Stimulated activated CD8-positive, alpha-beta memory T cell treated with anti-CD3 and anti-CD28 coated beads, Interleukin-12 subunit alpha, Interleukin-12 subunit beta, amount 100 ng/mL, for 1 hour (primary cell): ENCODE results near the gene VAMP2.
A peak's percentile ranks its signal among the peaks of the same experiment; 100 is the strongest.

Experiments
- DNase-seq: peaks from one replicate; pipeline ENCODE4 v3.0.0-alpha.2; 2020; ENCODE audit warnings: low read depth

VAMP2 gene

DNA sequence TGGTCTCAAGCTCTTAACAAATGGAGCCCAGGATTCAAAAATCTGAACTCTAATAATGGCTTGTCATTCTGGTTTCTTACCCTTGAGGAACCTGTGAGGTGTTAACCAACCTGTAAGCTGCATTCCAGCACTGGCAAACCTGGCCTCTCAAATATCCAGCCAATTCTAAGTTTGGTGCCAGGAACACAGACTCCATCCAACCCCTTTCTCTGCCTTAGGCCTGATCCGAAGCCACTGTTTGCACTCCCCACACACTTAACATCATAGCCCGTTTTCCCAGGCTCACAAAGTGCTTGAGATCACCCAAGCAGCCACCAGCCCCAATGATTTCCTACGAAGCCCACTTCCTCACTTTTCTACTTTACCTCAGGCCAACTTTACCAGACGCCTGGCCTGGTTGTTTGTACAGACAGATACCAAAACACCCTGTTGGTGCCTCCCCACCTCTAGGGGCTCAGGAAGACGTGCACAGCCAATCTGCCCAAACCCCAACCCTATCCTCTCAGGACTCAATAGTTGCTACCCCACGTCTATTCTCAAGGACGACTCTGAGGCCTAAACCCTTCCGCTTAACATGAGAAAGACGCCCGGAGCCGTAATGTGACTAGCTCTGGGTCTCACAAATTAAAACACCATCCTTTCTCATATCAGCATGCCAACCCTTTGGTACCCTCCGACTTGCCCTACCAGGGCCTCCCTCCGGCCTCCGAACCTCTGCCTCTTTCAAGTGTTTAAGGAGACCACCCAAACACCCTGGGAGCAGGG lies 7.3 kb downstream of the VAMP2 start:
- no peak for DNase-seq

DNA sequence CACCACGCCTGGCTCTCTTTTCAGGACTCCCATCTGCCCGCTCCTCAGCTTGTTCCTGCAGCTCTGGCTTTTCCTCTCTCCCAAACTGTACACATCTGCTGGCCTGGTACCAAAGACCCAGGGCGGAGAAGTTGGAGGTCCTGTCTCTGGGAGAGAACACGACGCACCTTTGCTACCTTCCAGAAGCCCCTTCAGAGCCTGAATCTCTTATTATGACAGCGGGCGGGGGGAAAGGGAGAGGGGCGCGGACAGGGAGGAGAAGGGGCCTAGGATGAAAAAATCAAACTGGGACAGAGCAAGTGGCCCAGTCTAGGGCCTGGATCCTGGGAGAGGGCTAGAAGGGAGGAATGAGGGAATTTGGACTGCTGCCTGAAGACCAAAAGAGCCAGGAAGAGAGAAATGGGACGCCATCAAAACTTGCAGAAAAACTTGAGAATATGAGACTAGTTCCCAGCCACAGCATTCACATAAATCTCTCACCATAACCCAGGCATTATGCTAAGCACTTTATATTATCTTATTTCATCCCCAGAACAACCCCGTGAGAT lies 8.1 kb downstream of the VAMP2 start:
- DNase-seq = no peak

DNA sequence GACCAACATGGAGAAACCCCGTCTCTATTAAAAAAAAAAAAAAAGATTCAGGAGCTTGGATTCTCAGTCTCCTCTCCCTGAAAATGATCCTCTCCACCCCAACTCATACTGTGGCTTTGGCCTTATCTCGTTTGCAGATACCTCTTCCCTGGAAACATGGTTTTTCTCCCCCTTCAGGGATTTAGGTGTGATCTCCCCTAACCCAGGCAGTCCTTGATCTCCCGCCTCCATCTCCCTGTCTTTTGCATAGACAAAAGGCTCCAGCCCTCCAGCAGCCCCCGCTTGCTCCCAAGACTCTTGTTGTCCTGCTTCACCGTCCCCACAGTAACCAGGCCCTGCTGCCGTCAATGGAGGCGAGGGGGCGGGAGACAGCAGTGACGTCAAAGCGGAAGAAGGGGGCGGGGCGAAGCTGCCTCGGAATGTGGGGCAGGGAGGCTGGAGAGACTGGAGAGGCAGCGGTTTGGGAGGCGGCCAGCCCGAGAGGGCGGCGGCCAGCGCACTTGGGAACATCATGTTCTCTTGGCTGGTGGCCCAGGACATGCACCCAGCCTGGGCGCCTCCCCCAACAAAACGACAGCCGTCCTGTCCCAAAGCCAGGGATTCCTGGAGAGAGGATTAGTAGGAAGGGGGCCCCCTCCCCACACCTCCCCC lies 8.7 kb downstream of the VAMP2 start:
- peak; percentile 82 for DNase-seq

DNA sequence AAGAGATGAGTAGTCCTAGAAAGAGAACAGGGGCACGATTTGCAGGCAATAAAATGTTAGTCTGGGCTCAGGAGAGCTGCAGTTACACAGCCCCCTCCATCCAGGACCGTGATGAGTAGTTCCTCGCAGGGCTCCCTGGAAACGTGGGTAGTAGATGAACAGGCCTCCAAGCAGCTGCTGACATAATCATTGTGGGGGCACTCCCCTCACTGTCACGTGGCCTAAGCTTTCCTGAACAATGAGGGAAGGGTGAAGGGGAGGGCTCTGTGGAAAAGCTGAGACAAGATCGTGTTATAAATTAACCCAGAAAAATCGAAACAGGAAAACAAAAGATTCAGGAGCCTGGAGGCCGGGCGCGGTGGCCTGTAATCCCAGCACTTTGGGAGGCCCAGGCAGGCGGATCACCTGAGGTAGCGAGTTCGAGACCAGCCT lies 9.2 kb downstream of the VAMP2 start:
- no peak for DNase-seq

DNA sequence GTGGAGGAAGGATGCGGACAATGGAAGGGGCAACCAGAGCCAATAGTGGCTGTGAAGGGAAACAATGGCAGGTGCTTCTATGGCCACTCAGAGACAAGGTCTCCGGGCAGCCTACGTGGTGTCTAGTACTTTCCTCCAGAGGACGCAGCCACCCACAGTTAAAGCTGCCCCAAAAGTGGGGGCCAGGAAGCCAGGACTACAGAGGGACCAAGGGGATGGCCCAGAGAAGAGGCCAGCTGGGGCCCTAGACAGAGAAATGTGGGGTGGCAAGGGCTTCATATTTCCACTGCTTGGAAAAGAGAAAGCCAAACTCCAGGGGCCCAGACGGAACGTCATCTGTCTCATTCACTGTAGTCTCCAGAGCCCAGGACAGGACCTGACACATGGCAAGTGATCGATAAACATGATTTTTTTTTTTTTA lies 9.7 kb downstream of the VAMP2 start:
- DNase-seq = no peak

DNA sequence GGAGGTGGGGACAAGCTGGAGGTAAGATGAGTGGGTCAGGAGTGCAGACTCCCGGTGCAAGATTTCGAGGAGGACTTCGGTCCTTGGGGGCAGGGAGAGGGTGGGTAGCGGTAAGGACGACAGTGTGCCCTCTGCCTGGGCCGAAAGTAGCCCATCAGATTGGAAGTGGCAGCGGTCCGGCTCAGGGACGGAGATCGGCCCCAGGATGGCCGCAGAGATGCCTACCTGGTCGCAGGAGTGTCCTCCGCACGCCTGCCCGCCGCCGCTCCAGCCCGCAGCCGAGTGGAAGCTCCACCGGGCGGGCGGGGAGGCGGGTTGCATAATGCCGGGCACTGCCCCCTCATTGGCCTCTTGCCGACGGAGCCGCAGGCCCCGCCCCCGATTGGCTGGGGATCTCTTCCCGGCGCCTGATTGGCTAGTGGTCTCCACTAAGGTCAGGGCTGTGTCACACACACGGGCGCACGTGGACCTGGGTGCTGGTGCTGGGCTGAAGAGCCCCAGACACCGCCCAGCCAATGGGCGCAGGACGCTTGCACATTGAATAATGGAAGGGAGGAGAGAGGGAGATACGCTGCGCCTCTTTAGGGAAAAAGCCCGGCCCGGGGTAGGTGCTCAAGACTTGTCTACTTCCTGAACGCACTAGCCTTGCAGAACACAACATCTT lies 10.5 kb downstream of the VAMP2 start, which contains the start of gene PER1:
PER1 (minus strand) TSS at position 293 of the 664 bp plus-strand sequence. CDS start 1,698 bp downstream, outside the sequence.
- peak; percentile 68 for DNase-seq

DNA sequence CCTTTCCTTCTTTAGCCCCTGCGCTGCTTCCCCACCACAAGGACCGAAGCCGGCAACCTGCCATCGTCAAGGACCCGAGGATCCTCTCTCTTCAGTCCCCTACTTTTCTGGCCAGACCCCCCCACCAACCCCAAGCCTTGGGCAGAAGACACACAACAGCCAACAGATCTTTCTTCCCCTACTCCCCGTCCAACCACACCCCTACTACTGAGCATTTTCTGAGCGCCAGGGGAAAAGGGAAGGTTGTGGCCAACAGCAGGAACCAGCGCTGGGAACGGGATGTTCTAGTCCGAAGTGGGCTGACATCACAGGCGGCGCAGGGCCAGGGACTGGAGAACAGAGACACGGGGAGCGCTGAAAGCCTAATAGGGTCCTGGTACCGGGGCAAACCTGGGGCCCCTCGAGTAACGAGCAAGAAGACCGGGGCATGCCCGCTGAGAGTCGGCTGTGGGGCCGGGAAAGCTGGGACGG lies 11.1 kb downstream of the VAMP2 start:
- no peak for DNase-seq

DNA sequence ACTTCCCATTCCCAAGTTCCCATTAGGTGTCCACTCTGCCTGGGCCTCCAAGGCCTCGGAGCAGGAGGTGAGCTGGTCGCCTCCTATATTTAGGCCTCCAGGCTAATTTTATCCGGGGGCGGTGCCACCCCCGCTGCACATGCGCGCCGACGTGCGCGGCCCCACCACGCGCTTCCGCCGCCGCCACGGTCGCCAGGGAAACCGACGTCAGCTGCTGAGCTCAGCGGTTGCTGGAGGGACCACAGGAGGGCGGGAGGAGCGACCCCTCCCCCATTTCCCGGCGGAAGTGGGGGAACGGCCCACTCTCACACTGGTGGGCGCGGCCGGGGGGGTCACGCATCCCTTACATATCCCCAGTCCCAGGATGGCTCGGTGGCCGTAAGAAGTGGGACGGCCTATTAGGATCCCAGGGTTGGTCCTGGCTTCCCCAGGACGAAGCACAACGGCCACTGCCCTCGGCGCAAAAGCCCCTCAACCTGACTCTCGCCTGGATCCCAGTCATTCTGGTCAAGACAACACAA lies 11.6 kb downstream of the VAMP2 start:
- peak; percentile 85 for DNase-seq

DNA sequence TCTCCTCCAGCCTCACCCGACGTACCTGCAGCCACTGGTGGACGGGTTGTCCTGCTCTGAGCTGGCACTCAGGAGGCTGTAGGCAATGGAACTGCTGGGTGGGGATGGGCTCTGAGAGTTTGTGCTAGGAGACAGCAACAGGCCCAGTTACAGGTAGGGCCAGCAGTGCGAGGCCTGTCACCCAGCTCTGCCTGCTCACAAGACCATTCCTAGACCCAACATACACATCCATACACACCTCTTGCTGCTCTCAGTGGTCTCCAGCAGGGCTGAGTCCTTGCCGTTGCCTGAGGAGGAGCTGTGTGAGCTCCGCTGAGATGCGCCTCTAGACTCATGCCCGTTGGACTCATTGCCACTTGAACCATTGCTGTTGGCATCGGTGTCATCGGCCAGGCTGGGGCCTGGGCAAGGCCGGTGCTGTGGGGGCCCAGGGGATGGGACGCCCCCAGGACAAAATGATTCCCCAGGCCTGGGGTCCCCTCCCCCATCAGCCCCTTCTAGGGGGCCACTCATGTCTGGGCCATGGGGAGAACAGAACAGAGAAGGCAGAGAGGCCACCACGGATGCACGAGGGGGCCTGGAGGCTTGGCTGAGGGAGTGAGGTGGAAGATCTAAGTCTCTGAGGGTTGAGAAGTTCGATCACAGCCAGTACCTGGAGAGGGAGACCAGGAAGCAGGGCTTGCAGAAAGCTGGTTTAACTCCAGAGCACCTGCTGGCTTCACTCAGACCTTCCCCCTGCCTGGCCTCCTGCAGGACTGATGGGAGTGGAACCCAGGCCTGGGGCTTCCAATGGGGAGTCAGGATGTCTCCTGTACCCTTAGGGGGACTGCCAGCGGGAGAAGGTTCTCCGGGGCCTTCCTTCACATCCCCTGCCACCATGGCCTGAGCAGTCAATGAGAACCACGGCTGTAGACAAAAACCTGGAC lies 12.3 kb downstream of the VAMP2 start:
- DNase-seq = no peak

DNA sequence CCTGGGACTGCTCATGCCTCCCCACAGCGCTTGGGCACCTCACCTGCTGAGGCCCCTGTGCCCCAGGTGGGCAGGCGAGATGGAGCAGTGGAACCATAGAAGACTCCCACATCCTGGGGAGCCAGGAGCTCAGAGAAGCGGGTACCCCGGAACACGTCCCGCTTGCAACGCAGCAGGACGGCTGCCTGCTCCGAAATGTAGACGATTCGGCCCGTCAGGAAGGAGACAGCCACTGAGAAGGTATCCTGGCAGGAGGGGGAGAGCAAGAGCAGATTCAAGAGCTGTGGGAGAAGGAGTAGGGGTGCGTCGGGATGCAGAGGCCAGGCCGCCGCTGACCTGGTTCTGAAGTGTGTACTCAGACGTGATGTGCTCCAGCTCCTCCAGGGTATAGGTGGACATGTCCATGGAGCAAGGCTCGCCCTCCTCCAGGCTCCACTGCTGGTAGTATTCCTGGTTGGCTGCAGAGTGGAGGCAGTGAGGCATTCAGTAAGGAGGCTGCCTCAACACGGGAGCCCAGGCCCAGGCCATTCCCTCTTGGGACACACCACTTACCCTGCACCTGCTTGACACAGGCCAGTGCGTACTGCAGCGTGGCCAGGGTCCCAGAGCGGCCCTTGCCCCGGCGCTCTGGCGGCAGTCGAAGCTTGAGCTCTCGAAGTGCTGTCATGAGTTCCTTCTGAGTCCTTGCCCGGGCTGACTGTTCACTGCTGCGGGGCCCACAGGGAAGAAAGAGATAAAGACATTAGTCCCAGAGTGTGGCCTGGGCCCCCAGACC lies 13.1 kb downstream of the VAMP2 start:
- no peak for DNase-seq

DNA sequence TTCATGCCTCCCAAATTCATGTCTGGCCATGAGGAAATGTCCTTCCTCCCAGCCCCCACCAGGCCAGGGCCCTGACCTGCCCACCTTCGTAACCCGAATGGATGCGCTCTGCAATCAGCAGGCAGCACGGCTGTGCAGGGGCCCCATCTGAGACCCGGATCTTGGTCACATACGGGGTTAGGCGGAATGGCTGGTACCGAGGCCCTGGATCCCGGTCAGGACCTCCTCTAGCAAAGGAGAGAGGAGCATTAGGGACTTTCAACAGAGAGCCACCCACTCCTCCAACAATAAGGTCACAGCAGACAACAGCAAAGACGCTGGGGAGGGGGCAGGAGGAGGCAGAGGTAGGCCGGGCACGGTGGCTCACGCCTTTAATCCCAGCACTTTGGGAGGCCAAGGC lies 14.2 kb downstream of the VAMP2 start:
- no peak for DNase-seq

DNA sequence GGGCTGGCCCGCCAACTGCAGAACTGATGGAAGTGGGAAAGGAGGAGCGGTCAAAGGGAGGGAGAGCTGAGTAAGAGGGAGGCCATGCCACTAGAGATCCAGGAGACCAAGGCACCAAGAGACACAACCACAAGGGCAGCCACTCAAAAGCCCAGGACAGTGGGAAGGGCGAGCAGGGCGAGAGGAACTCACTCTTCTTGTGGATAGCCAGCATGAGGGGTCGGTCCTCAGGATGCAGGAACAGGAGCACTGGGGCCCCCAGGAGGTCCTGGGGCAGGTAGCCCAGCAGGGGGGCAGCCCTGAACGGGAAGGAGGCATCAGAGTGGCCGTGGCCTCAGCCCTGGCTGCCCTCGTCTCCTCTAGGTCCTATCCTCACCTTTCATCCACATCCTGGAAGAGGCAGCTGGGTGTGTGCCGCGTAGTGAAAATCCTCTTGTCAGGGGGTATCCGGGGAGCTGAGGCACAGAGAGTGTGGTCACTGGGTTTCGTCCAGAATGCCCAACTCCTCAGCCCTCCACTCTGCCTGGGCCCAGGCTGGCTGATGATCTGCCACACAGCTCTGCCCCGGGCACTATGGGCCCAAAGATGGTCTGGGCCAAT lies 14.8 kb downstream of the VAMP2 start:
- DNase-seq = no peak

DNA sequence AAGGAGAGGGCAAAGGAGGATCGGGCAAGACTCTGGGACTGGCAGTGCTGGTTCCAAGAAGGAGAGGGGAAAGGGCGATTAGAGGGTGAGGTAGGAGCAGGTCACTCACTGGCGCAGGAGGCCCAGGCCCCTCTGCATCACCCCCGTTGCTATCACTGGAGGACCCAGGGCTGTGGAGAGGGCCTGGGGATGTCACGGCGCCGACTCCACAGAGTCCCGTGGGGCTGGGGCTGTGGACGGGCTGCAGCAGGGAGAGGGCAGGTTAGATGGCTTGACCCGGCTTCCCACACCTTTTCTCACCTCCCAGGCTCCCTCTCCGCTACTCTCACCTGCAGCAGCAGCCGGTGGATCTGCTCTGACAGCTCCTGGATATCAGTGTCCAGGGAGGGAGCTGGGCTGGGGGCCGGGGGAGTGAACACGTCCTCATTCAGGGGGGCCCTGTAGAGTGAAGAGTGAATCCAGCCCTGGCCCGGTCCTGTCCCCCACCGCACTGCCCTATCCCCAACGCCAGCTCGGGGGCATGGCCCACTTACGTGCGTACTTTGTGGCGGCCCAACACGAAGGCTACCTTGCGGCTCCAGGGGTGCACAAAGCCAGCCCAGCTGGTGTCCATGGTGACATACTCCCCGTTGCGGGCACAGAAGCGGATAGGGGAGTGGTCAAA lies 15.5 kb downstream of the VAMP2 start:
- DNase-seq = no peak

DNA sequence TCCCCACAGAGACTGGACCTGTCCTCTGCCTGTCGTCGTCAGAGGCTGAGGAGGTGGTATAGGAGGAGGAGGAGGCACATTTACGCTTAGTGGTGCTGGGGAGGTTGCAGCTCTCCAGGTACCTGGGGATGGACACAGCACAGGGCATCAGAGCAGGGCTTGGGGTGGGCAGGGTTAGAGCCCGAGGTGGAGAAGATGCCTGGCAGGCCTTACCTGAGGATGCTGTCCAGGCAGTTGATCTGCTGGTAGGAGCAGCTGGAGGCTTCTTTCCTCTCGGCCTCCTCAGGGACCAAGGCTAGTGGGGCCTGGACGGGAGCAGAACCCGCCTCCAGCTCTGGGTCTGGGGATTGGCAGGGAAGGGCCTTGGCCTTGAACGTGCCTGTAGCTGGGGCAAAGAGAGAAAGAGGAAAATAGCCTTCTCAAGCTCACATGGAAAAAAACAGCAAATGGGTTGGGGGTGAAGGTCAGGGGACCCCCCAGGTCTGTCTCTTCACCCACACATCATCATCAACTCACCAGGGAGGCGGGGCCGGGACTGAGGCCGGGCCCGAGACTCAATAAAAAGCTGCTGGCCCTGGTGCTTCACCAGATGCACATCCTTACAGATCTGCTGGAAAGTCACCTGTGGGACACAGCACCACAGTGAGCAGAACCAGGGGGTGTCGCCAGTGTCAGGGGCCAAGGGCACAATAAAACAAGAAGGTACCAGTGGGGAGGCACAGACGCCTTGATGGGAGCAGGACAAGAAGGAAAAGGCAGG lies 16.2 kb downstream of the VAMP2 start:
- no peak for DNase-seq

DNA sequence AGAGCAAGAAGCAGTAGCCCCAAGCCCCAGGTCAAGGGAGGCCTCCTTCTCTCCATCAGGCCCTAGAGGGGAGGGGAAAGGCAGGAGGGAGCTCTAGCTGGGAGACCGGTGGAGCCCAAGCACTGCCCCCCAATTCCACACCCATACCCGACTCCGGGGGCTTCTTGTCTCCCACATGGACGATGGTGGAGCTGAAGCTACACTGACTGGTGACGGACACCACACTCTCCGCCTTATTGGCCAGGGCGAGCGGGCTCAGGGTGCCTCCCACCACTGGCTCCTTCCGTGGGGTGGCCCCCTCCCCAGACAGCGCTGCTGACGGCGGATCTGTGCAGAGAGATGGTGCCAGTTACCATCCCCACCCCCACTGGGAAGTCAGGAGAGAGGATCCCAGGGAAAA lies 16.9 kb downstream of the VAMP2 start:
- DNase-seq = no peak

DNA sequence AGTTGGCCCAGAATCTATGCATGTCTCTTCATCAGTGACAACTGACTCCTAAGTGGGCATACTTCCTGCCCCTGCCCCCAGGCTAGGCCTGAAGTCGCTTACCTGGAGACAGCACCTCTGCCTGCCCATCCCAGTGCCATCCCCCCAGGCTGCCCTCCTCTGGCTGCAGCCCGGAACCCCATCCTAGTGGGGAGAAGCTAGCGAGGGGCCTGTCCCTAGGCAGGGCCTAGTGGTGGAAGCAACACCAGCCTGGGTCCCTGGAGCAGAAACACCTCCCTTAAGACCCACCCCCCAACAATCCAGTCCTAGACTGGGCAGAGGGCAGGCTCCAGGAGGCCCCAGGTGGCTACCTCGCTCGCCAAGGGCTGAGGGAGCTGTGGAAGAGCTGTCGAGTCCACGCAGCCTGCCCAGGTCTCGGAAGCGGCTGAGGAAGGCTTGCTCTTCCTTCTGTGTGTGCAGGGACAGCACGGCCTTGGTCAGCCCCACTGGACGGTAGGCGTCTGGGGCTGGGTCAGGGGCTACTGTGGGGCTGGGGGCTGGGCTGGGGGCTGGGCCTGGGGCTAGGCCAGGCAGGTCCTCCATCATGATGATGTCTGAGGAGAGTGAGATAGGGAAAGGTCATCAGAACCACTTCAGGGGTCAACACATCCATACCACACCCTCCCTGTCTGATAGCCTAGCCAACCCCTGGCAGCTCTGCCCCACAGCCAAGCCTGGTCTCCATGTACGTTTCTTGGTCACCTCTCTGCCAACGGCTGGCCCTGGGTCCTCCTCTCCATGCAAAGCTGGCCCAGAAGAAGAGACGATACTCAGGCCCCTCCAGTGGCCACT lies 18.1 kb downstream of the VAMP2 start:
- no peak for DNase-seq

DNA sequence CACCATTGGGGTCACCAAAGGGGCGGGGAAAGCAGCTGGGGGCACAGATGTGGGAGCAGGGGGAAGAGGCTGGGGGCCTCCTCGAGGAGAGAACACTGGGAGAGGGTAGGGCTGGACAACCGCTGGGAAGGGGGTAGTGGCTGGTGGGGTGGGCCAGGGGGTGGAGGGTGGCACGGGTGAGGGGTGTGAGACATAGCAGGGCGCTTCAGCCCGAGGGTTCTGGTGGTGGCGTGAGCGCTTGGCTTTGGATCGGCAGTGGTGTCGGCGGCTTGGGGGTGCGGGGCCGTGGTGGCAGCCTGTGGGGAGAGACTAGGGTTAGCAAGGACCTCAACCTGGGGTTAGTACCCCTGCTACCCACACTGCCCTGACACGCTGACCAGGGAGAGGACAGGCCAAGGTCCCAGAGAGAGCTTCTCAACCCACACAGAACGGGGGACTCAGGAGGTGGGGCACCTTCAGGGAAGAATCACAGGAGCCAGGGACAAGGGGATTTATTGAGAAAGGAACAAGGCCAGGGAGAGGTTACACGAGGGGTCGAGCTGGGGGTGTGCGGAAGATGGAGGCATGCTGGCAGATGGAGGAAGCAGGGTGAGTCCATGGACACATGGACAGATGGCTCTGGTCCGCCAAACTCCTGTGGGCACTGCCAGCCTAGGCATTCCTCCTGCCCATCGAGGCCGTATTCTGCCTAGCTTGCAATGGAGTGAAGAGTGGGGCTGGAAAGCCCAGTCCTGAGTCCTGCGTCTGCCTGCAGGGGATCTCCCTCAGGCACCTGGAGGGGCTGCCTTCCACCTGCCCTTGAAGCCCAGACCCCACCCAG lies 19.0 kb downstream of the VAMP2 start:
- DNase-seq = no peak
